Endometrium (tissue), 2 donors: ENCODE data around the gene TMEM108.

Source experiments
- FAIRE-seq: peaks from 2 replicates; lab custom pipeline; 2012; peaks lifted over from hg19 to GRCh38; lab: Jason Lieb, UNC
- donor health status: control.
- donor health status: control.

TMEM108 gene

DNA sequence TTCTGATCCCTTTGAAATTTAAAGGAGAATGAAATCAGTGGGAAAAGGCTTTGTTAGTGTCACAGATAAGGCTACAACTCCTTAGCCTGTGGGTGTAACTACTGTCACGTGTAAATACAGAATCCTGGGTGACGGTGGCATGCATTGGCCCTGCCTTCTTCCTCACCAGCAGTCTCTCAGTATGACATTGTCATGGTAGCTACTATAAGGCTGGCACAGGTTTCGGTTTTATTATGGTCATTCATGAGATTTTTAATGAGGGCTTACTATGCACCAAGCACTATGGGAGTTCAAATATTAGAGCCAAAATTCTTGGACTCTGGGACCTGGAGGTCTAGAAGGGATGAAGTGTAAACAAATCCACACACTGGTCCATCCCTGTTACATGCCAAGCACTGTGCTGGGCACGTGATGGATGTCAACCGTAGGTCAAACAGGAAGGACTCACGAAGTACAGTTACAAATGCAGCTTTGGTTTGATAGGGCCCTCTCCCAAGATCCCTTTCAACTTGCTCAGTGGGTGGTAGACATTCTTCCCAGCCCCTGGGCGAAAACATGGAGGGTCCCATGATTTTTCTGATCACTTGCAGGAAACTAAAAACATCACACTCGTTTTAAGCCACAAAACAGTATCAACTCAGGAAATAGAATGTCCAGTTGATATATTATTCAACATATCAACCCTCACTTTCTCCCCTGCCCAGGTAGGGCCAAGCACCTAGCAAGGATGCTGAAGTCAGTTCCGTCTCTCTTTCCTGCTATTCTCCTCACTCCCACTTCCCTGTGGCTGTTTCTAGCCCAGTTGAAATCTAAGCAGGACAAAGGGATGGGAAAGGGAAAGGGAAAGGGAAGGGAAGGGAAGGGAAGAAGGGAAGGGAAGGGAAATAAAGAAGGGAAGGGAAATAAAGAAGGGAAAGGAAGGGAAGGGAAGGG lies 387.0 kb downstream of the TMEM108 start:
- FAIRE-seq = no peak

DNA sequence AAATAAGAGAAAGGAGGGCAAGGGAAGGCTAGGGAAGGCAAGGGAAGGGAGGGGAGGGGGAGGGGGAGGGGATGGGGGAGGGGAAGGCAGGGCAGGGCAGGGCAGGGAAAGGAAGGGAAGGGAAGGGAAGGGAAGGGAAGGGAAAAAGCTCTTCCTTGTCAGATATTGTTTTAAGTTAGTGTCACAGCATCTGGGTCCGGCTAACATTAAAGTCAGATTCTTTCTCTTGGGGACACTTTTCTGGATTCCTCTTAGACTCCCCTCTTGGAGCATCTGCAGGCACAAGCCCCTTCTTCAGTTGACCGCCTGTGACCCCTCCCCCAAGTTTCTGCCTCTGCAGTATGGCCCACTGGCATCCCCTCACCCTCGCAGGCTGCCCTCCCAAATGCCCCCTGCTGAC lies 387.7 kb downstream of the TMEM108 start:
- FAIRE-seq = no peak

DNA sequence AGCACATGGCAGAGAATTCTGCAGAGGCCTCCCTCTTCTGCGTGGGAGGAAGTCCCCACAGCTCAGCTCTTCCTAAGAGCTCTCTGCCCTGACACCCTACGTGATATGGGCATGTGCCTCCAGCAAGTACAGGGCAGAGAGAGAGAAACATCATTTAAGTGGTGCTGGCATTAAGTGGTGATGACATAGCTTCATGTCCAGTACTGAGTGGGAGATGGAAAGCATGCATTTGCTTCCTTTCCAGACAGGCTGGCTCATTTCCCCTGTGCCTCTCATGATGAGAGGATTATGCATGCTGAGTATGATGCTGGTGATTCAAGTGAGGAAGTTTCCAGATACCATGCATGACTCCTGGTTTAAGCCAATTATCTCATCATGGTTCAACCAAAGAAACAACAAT lies 388.5 kb downstream of the TMEM108 start:
- no peak for FAIRE-seq

DNA sequence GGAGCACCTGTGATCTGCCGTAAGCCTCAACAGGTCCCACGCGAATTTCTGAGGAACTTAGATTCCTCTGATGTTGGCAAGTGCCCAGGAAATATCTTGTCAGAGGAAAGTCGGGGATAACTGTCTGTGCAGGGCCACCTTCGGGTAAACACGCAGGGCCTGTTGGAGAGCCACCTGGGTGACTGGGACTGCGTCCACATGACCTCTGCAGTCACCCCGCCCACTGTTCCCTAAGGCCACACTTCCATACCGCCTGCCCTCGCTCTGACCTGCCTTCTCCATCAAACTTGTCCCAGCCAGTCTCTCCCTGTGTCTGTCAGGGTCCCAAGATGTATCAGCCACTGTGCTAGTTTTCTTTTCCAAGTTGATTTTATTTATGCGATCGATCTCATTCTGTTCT lies 390.4 kb downstream of the TMEM108 start:
- FAIRE-seq = no peak

DNA sequence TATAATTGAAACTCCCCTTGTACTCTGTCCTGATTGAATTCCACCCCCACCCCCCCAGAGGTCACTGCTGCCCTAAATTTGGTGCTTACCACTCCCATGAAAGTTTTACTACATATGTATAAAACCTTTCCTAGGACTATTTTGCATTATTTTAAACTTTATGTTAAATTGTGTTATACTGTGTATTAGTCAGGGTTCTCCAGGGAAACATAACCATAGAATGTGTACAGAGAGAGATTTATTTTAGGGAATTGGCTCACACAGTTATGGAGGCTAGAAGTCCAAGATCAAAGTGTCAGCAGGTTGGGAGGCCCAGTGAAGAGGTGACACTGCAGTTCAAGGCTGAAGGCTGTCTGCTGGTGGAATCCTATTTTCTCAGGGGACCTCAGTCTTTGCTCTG lies 390.9 kb downstream of the TMEM108 start:
- FAIRE-seq = no peak

DNA sequence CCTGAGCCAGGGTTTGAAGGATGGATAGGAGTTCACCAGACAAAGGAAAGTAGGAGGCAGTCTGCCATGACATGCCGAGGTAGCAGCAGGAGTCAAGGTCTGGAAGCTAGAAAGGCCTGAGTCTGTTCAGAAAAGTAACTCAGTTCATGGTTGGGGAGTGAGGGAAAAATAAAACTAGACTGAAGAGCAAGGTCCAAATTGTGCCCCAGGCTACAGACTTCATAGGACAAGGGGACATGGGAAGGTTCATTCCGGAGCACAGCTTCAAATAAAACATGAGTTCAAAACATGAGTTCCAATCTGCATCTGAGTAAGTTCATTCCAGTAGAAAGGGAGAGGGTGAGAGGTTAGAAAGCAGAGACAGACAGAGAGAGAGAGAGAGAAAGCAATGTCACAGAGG lies 401.4 kb downstream of the TMEM108 start:
- no peak for FAIRE-seq

DNA sequence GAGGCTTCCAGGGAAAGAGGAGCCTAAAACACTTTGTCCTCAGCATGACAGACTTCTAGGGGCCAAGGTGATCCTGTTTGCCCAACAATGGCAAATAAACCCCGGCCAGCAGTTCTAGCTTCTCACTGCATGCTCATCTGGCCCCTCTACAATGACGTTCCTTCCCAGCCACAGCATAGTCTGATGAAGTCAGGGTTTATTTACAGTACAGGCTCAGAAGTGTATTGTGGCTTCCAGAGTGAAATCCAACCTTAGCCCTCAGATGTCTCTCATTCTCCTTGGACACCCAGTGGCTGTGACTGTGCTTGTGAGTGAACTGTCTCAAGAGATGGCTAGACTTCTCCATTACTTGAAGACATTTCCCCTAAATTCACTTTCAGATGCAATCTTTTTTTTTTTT lies 402.5 kb downstream of the TMEM108 start:
- FAIRE-seq = no peak

DNA sequence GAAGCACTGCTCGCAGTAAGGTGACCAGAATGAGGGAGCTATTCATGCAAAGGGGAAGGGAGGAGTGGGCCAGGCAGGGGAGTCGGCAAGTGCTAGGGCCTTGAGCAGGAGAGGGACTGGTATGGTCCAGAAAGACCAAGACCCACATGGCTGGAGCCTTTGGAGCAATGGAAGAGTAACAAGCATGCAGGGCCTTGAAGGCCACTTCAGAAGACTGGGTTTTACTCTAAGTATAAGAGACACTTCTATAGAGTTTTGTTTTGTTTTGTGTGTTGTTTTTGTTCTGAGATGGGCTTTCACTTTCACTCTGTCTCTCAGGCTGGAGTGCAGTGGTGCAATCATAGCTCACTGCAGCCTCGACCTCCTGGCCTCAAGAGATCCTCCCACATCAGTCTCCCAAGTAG lies 403.7 kb downstream of the TMEM108 start:
- no peak for FAIRE-seq

DNA sequence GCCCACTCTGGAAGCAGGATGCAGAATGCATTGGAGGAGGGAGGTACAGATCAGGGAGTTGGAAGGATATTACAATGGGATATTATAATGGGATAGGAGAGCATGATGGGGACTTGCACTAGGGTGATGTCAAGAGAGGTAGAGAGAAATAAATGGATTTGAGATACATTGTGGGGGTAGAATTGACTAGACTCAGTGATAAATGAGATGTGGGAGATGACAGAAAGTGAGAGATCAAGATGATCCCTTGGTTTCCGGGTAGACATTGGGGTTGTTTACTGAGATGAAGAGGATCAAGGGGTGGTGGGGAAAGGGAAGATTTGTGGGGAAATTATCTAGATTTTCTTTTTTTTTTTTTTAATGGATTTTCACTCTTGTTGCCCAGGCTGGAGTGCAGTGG lies 404.3 kb downstream of the TMEM108 start:
- FAIRE-seq = no peak

DNA sequence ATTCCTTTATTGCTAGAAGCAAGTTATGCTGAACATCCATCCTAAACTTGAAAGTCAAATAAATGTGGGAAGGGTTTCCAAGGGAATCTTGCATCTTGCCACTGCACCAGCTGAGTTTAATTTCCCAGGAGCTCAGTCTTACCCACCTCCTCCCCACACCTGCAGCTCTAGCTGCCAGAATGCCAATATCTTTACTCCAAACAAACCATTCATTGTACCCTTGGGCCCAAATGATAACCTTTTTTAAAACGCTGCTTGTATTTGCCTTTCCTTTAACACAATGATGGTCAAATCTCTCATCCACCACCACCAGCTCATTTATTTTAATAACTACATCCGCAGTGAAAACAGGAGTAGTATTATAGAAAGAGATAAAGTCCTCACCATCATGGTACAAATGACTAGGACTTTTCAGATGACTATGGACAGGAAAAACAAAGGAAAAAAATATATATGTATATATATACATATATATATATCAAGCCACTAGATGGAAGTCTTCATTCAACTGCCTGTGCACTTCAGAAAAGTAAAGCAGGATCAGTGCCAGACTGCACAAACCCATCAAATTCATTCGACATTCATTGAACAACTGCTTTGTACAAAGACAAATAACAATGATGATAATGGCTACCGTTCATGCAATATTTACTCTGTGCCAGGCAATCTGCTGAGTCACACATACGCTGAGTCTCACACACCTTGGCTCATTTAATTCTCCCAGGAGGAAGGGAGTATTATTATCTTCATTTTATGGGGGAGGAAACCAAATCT lies 405.6 kb downstream of the TMEM108 start:
- FAIRE-seq = no peak

DNA sequence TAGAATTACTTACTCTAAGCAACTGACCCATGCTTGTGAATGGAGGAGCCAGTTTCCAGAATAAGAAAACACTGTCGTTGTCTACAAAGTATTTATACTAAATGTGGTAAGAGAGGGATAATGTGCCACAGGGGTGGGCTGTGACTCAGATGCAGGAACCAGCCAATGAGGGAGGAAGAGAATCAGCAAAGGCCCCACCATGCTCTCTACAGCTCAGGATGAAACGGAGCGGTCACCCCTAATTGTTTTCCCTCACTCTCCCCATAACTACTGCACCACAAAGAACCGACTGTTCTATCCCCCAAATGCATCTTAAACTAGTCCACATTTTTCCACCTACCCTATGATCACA lies 406.2 kb downstream of the TMEM108 start:
- FAIRE-seq = no peak

DNA sequence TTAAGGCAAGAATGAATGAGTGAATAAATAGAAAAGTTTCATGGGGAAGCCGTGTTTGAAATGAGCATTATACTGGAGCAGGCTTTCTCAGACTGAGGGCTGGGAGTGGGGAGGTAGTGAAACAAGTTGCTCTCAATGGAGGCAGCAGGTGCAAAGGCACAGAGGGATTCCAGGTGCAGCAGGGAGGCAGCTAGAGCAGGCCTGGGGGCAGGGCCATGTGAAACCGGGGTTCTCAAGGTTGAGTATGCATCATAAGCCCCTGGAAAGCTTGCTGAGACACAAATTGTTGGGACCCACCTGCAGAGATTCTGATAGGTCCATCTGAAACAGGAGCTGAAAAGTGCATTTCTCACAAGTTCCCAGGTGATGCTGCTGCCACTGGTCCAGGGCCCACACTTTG lies 406.9 kb downstream of the TMEM108 start:
- FAIRE-seq = no peak
